Right kidney (tissue), 9 donors: ENCODE measurements around the gene MYADML2.
"Not testable (repeated sequence)": the region's sequence is repeated elsewhere in the genome, so short reads cannot be mapped to it uniquely, and the experiment has no call there.

Source experiments
- DNase-seq: peaks from one replicate; pipeline ENCODE4 v3.0.0-alpha.2; 2016
- long read RNA-seq, 8 donors: transcript quantifications; one replicate each; lab custom pipeline, GENCODE V29; 2026

Gene MYADML2
- long read RNA-seq, donor 1: 0 reads
- long read RNA-seq, donor 2: 0 reads
- long read RNA-seq, donor 3: 0 reads
- long read RNA-seq, donor 4: 0 reads
- long read RNA-seq, donor 5: 0 reads
- long read RNA-seq, donor 6: 0 reads
- long read RNA-seq, donor 7: 0 reads
- long read RNA-seq, donor 8: 0 reads

- DNase-seq: no peak
These were observed at the start of gene MYADML2 for GRCh38 chr17:81947189-81947588. Gene MYADML2, minus strand, starts transcription at chr17:81947233. Its CDS starts 5,492 bp downstream, at chr17:81941741.

DNA sequence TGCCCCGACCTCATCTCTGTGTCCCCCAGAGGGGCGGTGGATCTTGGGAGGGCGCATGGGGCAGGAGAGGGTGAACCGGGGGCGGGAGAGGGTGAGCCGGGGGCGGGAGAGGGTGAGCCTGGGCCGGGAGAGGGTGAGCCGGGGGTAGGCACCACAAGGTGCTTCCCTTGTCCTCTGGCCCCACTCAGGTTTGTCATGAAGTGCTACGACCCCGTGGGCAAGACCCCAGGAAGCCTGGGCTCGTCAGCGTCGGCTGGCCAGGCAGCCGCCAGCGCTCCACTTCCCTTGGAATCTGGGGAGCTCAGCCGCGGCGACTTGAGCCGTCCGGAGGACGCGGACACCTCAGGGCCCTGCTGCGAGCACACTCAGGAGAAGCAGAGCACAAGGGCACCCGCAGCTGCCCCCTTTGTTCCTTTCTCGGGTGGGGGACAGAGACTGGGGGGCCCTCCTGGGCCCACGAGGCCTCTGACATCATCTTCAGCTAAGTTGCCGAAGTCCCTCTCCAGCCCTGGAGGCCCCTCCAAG, 49.3 kb upstream of the MYADML2 start:
- DNase-seq: peak; percentile 12

DNA sequence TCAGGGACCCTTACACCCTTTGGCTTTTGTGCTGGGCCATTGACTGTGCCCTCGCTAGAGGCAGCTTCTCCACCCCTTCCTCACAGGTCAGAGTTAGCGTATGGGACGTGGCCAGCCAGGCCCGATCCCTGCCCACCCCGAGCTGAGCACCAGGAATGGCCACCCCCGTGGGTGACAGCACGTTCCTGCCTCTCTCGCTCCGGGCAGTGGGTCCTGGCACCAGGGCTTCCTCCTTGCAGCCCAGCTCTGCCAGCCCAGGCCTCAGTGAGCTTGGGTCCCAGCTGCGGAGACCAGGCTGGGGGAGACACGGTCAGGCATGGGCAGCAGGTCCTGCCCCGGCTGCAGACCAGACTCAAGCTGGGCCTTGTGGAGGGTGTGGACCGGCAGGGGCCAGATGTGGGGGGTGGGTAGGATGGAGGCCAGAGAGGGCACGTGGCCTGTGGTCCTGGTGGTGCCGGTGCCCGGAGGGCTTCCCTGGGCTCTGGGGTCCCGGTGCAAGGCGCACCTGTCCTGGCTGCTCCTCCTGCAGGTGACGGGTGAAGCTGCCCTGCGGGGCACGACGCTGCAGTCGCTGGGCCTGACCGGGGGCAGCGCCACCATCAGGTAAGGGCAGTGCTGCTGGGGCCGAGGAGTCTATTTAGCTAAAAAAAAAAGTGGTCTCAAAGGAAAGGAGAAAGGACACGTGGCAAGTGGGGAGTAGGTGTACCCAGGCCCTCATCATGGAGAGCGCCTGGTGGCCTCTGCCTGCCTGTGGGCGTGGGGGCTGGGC, 48.6 kb upstream of the MYADML2 start:
- peak; percentile 3 for DNase-seq

- DNase-seq: peak; percentile 43
These were observed 47.8 kb upstream of the MYADML2 start for GRCh38 chr17:81994593-81995462.

DNA sequence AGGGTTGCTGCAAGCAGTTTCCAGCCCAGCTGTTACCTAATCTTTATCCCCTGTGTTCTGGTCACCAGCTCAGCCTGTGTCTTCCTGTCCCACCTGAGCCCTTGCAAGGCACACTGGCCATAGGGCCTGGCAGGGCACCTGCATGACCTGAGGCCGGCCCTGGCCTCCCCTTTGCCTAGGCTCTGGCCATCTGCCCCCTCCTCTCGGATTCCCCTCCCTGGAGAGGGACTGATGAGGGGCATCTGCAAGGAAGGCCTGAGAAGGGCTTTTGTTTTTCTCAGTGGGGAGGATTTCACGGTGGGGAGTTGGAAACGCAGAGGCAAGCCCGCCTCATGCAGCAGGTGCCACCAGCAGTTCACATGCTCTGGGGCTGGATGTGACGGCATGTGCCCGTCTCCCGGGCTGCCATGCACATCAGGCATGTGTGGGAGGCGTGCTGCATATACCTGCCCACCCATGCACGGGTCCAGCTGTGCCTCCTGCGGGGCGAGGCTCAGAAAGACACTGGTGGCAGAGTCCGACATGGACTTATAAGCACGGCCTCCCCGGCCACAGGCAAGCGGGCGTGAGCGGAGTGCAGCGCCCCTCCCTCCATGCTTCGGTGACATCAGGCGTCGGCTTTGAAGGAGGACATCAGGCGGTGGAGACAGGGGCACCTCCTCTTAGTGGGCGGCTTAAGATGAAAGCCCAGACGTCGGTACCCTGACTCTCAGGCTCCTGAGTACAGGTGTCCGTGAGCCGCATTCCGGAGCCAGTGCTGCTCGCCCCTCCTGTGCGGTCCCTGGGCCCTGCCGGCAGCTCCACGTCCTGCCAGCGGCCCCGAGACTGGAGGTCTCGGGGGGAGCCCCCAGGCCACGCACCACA, 46.9 kb upstream of the MYADML2 start:
- DNase-seq: peak; percentile 59

DNA sequence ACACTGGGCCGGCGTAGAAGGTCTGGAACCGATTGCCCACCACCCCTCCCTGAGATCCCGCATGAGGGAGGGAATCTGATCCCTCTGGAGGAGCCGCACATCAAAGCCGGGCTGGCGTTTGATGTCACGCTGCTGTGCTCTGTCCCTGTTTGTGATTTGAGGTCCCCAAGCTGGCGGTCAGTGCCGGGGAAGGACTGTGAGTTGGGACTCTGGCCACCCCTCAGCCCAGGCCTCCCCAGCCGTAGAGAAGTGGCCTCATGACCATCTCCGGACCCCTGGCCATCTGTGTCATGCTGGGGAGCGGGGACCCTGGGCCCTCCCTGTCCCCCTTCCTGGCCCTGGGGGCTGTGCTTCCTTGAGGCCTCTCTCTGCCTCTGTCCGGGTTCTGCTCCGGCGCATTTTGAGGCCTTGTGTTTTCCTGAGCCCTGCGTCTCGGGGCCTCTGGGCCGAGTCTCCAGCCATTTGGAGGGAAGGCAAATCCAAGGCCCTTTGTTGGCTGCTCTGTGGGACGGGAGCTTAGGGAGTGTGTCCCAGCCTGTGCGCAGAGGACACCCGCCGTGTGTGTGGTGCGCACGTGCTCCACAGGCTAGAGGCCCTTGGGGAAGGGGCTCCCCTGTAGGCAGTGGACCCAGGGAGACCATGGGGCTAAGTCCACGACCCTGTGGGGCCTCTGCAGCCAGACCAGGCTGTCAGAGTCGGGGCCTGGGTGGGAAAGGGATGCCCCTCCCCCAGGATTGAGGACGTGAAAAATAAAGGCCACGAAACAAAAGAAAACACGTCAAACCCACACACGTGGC, 45.5 kb upstream of the MYADML2 start:
- DNase-seq: peak; percentile 74

DNA sequence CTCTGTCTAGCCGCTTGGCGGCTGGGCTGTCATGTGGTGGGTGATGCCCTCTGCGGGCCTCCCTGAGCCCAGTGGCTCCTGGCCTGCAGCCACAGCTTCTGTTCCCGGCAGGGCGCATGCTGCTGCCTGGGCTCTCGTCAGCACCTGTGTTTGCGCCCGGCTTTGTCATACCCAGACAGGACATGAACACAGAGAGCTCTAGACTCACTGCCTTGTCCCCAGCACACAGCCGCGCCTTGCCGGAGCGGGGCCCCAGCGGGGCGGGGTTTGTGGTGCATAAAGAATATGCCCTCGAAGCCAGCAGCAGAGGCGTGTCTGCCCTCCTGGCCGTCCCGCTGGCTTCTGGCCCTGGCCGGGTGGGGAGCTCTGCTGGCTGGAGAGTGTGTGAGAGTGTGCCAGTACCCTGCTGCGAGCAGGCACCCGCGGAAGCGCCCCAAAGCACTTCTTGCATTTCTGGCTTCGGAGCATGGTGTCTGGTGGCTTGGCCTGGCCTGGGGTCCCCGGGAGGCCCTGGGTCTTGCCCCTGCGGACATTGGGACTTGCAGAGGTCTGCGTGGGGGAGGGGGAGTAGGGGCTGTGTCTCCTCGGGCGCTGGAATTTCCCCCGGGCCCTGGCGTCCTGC, 44.8 kb upstream of the MYADML2 start:
- DNase-seq: peak; percentile 78

DNA sequence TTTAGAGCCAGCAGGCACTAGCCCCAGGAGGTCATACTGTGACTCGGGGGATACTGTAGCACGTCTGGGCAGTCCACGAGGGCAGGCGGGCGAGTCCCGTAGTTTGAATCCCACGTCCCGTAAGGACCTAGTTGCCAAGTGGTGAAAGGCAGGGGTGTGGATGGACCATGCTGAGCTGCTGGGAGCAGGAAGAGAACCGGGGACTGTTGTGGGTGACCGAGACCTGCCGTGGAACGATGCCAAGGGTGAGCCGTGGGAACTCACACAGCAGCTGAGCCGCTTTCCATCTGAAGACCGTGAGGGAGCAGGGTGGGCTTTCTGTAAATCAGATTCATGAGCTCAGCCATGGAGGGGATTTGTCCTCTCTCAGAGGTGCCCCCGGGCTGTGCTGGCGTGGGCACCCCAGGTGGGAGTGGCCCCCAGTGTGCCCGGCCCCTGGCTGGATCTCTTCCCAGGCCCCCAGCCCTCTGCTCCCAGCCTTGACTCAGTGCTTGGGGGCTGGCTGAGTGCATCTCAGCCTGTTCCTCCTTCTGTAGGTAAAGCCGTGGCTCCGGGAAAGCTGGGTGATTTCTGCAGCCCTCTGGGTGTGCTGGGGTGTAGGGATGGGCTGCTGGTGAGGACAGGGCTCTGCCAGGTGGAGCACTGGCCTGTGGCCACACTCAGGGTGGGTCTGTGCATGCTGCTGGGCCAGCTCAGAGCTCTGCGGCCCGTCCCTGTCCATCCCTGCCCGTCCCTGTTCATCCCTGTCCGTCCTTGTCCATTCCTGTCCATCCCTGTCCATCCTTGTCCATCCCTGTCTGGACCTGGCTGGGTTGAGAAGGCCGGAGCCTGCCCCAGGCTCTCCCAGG, 44.0 kb upstream of the MYADML2 start:
- no peak for DNase-seq

DNA sequence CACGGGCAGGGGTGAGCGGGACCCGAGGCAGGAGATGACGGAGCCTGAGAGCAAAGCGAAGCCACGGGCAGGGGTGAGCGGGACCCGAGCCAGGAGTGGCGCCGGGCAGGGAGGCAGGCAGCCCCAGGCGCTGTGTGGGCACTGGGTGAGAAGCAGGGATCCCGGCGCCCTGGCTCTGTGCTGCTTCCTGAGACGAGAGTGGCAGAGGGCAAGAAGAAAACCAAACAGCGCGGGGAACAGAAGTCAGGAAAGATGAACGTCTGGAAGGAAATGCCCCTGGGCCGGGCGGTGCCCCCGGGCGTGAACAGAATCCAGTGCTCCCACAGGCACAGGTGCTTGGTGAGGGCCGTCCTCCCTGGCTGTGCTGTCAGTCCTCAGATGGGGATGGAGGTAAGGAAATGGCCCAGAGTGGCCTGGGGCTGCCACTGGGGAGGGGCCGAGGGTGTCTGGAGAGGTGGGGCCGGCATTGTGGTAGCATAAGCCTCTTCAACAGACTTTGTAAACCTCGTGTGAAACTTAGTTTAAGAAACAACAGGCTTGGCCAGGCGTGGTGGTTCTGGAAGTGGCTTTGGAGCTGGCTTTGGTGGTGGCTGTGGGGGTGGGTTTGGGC, 40.2 kb upstream of the MYADML2 start:
- DNase-seq: no peak

GRCh38 chr17:81986606-81987005, 39.6 kb upstream of the MYADML2 start:
- no peak for DNase-seq

- no peak for DNase-seq
These were observed 37.9 kb upstream of the MYADML2 start for GRCh38 chr17:81984773-81985410.

- no peak for DNase-seq
These were observed 36.8 kb upstream of the MYADML2 start for GRCh38 chr17:81983639-81984373.

DNA sequence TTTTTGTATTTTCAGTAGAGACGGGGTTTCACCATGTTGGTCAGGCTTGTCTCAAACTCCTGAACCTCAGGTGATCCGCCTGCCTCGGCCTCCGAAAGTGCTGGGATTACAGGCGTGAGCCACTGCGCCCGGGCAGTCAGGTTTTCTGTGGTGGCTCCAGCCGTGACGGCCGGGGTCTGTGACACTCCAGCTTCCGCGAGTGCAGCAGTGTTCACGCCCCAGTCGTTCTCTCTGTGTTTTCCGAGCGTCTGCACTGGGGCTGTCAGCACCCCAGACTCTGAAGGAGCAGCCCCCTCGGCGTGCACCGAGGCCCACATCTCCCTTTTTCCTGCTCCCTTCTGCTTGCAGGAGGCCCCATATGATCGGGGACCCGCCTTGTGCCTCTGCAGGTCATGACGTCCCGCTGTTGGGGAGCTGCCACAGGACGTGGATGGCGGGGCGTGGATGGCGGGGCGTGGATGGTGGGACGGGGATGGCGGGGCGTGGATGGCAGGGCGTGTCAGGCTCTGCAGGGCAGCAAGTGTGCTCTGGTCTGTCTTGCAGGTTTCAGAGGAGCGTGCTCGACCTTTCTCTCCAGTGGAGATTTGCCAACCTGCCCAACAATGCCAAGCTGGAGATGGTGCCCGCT, 36.1 kb upstream of the MYADML2 start:
- no peak for DNase-seq

DNA sequence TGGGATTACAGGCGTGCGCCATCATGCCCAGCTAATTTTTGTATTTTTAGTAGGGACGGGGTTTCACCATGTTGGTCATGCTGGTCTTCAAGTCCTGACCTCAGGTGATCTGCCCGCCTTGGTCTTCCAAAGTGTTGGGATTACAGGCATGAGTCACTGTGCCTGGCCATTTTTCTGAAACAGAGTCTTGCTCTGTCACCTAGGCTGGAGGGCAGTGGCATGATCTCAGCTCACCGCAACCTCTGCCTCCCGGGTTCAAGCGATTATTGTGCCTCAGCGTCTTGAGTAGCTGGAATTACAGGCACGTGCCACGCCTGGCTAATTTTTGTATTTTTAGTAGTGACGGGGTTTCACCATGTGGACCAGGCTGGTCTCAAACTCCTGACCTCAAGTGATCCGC, 34.5 kb upstream of the MYADML2 start:
- DNase-seq: not testable (repeated sequence)

- DNase-seq: no peak
These were observed 33.8 kb upstream of the MYADML2 start for GRCh38 chr17:81980707-81981343.

DNA sequence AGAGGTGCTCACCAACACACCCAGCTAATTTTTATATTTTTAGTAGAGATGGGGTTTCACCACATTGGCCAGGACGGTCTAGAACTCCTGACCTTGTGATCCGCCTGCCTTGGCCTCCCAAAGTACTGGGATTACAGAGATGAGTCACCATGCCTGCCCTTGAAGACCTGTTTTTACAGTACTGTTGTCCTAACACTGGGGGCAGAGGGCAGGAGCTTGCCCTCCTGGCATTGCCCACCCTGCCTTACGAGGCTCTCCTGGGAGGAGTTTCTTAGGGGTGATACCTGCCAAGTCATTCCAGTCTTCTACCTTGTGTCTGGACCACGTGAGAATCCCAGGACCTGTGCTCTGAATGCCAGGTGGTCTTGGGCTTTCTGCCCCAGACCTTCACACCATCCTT, 33.1 kb upstream of the MYADML2 start:
- DNase-seq: no peak
